ENCODE data around the gene FOXF2.

DNA sequence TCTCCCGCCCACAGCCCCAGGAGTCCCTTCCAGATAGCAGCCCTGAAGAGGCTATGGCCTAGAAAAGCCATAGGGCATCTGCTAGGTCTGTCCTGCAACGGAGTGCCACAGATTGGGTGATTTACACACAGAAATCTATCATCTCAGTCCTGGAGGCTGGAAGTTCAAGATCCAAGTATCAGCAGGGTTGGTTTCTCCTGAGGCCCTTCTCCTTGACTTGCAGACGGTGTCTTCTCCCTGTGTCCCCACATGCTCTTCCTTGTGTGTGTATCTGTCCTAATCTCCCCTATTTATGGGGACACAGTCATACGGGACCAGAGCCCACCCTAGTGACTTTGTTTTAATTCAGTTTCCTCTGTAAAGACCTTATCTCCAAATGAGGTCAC is 15.3 kb downstream of the FOXF2 start:
- TF ChIP-seq POLR2A (IDR thresholded peaks at IDR 0.05) (no peak), EP300 (IDR thresholded peaks at IDR 0.05) (no peak), POLR2AphosphoS5 (IDR thresholded peaks at IDR 0.05) (no peak)
- TF ChIP-seq, protein P1, sequence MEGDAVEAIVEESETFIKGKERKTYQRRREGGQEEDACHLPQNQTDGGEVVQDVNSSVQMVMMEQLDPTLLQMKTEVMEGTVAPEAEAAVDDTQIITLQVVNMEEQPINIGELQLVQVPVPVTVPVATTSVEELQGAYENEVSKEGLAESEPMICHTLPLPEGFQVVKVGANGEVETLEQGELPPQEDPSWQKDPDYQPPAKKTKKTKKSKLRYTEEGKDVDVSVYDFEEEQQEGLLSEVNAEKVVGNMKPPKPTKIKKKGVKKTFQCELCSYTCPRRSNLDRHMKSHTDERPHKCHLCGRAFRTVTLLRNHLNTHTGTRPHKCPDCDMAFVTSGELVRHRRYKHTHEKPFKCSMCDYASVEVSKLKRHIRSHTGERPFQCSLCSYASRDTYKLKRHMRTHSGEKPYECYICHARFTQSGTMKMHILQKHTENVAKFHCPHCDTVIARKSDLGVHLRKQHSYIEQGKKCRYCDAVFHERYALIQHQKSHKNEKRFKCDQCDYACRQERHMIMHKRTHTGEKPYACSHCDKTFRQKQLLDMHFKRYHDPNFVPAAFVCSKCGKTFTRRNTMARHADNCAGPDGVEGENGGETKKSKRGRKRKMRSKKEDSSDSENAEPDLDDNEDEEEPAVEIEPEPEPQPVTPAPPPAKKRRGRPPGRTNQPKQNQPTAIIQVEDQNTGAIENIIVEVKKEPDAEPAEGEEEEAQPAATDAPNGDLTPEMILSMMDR (IDR thresholded peaks at IDR 0.05), result no peak
